ENCODE data around the gene BAD. TPM values are rescaled to one million over a fixed set of nuclear protein-coding genes. Genes with fewer than 3 reads are reported as not detected.
A peak's percentile ranks its signal among the peaks of the same experiment; 100 is the strongest.
"Not testable (repeated sequence)": the region's sequence is repeated elsewhere in the genome, so short reads cannot be mapped to it uniquely, and the experiment has no call there.

BAD gene
- total RNA-seq, 1 donor from 2014 or later = 83.5 TPM

DNA sequence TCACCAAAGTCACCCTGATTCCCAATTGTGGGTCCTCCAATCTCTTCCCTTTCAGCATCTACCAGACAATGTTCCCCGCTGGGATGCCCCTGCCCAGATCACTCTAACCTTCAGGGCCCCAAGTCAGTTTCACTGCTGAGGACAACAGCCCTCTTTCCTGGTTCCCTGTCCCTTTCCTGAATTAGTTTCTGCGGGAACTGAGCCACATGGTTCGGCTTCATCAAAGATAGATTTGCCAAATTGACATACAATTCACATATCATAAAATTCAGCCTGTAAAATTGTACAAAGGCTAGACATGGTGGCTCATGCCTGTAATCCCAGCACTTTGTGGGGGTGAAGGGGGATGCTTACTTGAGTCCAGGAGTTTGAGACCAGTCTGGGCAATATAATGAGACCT, 43.5 kb upstream of the BAD start:
- no peak for DNase-seq (ENCODE audit: extremely low spot score in 2 of 2)
- Histone ChIP-seq H3K27ac (no peak overlapping the region), H3K27me3 (no peaks in the 10 kb centered on the region), H3K9me3 (no peaks in the 10 kb centered on the region), H3K36me3 (no peaks in the 10 kb centered on the region), H3K4me3 (no peak overlapping the region), H3K4me1 (peaks cover 43% of the 10 kb centered on the region)
- TF ChIP-seq POLR2AphosphoS5 (IDR thresholded peaks at IDR 0.05; ENCODE audit: insufficient read depth in 1 of 2, low read depth in 1 of 2) (no peak), POLR2A (IDR thresholded peaks at IDR 0.05) (no peak)
- TF ChIP-seq, protein P1, sequence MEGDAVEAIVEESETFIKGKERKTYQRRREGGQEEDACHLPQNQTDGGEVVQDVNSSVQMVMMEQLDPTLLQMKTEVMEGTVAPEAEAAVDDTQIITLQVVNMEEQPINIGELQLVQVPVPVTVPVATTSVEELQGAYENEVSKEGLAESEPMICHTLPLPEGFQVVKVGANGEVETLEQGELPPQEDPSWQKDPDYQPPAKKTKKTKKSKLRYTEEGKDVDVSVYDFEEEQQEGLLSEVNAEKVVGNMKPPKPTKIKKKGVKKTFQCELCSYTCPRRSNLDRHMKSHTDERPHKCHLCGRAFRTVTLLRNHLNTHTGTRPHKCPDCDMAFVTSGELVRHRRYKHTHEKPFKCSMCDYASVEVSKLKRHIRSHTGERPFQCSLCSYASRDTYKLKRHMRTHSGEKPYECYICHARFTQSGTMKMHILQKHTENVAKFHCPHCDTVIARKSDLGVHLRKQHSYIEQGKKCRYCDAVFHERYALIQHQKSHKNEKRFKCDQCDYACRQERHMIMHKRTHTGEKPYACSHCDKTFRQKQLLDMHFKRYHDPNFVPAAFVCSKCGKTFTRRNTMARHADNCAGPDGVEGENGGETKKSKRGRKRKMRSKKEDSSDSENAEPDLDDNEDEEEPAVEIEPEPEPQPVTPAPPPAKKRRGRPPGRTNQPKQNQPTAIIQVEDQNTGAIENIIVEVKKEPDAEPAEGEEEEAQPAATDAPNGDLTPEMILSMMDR (IDR thresholded peaks at IDR 0.05) = no peak
- intact Hi-C loops (cut with DNase I) = no loop called here

DNA sequence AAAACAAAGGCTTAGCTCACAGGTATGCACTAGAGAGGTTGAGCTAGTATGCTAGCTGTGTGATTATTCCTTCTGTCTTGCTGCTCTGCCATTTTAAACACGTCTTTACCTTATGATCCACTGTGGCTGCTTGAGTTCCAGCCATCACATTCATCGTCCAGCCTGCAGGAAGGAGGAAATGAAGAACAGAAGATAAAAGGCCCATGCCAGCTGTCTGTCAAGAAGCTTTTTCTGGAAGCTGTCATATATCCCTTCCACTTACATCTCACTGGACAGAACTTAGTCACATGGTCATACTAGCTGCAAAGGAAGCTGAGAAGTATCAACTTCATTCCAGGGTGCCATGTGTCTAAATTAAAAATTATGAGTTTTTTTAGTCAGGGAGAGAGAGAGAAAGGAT, 42.9 kb upstream of the BAD start:
- intact Hi-C loops (cut with DNase I) = no loop called here
- Histone ChIP-seq H3K27ac (no peak overlapping the region), H3K27me3 (no peaks in the 10 kb centered on the region), H3K9me3 (no peaks in the 10 kb centered on the region), H3K36me3 (no peaks in the 10 kb centered on the region), H3K4me3 (no peak overlapping the region), H3K4me1 (peaks cover 43% of the 10 kb centered on the region)
- TF ChIP-seq, protein P1 (IDR thresholded peaks at IDR 0.05) = no peak
- TF ChIP-seq POLR2AphosphoS5 (IDR thresholded peaks at IDR 0.05; ENCODE audit: insufficient read depth in 1 of 2, low read depth in 1 of 2) (no peak), POLR2A (IDR thresholded peaks at IDR 0.05) (no peak)
- DNase-seq (ENCODE audit: extremely low spot score in 2 of 2) = no peak

DNA sequence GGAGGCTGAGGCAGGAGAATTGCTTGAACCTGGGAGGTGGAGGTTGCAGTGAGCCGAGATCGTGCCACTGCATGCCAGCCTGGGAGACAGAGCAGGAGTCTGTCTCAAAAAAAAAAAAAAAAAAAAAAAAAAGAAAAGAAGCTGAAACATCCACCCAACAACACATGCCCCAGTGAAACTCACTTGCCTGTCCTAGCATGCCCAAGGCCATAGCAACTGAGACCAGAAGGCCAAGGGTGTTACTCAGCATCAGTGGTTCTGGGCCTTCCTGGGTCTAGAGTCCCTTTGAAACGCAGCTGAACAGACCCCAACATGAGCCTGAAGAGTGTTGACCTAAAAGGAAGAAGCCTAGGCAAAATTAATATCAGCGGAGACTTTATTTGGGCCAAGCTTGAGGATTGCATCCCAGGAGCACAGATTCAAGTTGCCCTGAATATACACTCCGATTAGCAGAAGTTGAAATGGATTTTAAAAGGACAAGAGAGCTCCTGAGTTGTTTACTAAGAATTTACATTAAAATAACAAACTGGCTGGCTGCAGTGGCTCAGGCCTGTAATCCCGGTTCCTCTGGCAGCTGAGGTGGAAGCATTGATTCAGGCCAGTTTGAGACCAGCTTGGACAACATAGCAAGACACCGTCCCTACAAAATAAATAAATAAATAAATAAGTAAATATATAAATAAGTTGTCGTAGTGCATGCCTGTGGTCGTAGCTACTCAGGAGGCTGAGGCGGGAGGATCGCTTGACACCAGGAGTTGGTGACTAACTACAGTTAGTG, 40.4 kb upstream of the BAD start:
- intact Hi-C loops (cut with DNase I) = no loop called here
- Histone ChIP-seq H3K27me3 (no peaks in the 10 kb centered on the region), H3K4me1 (peaks cover 36% of the 10 kb centered on the region), H3K4me3 (no peak overlapping the region), H3K9me3 (no peaks in the 10 kb centered on the region), H3K36me3 (peaks cover 0 to 11% of the 10 kb centered on the region in 2 donors), H3K27ac (peak overlapping the region; percentile 56)
- TF ChIP-seq POLR2AphosphoS5 (IDR thresholded peaks at IDR 0.05; ENCODE audit: insufficient read depth in 1 of 2, low read depth in 1 of 2) = peak in 1 of 2 donors; percentile 40
- TF ChIP-seq, protein P1 (IDR thresholded peaks at IDR 0.05) = no peak
- DNase-seq (ENCODE audit: extremely low spot score in 2 of 2) = no peak

DNA sequence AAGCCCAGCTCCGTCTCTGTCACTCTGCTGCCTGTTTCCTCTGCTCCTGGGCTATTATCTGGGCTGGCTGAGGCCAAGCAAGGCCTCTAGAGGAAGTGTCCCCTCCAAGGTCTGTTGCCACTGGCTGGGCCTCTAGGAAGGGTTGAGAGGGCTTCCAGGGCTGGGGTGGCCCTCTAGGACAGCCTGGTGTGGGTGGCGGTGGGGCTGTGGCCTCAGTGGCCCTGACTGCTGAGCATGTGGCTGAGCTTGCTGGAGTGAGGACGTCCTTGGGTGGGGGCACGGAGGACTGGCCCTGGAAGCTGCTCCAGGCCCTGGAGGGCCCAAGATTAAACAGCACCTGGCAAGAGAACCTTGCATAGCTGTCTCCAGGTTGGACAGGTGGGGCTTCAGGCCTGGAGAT, 39.5 kb upstream of the BAD start:
- H3K4me3 ChIP-seq; H3K27ac ChIP-seq; H3K9me3 ChIP-seq; intact Hi-C loops (cut with DNase I); H3K27me3 ChIP-seq: not testable (repeated sequence)
- Histone ChIP-seq H3K36me3 (peaks cover 0 to 11% of the 10 kb centered on the region in 2 donors), H3K4me1 (peaks cover 36% of the 10 kb centered on the region)
- peak in 1 of 2 donors; percentile 83 for DNase-seq (ENCODE audit: extremely low spot score in 2 of 2)

GRCh38 chr11:64323373-64323772, 38.9 kb upstream of the BAD start:
- Histone ChIP-seq H3K27me3 (no peaks in the 10 kb centered on the region), H3K27ac (no peak overlapping the region), H3K36me3 (peaks cover 0 to 11% of the 10 kb centered on the region in 2 donors), H3K9me3 (no peaks in the 10 kb centered on the region), H3K4me1 (peaks cover 38% of the 10 kb centered on the region), H3K4me3 (no peak overlapping the region)
- TF ChIP-seq POLR2A (IDR thresholded peaks at IDR 0.05) (no peak), POLR2AphosphoS5 (IDR thresholded peaks at IDR 0.05; ENCODE audit: insufficient read depth in 1 of 2, low read depth in 1 of 2) (no peak)
- TF ChIP-seq, protein P1 (IDR thresholded peaks at IDR 0.05) = no peak
- DNase-seq (ENCODE audit: extremely low spot score in 2 of 2) = peak in 1 of 2 donors; percentile 86
- intact Hi-C loops (cut with DNase I) = no loop called here
